Glutamatergic neuron (in vitro differentiated cells): ENCODE results near the gene CD93. TPM values are rescaled to one million over a fixed set of nuclear protein-coding genes. Genes with fewer than 3 reads are reported as not detected.

Experiments used
- DNase-seq: peaks from one replicate; pipeline ENCODE4 v3.0.0; 2022
- H3K27ac Mint-ChIP-seq: one replicate; pipeline ENCODE4 v1.8.0; 2020; ENCODE audit warnings: mild to moderate bottlenecking, mixed read lengths, inconsistent platforms; ENCODE audit not compliant: unreplicated experiment
- H3K27me3 Mint-ChIP-seq: one replicate; pipeline ENCODE4 v1.8.0; 2020; ENCODE audit warnings: mild to moderate bottlenecking, moderate library complexity, mixed read lengths, inconsistent platforms; ENCODE audit not compliant: unreplicated experiment
- H3K36me3 Mint-ChIP-seq: one replicate; pipeline ENCODE4 v1.8.0; 2020; ENCODE audit warnings: mild to moderate bottlenecking, mixed read lengths, inconsistent platforms; ENCODE audit not compliant: unreplicated experiment
- H3K4me1 Mint-ChIP-seq: one replicate; pipeline ENCODE4 v1.8.0; 2020; ENCODE audit warnings: mild to moderate bottlenecking, low read depth, mixed read lengths, inconsistent platforms; ENCODE audit not compliant: unreplicated experiment
- H3K4me3 Mint-ChIP-seq: one replicate; pipeline ENCODE4 v1.8.0; 2020; ENCODE audit warnings: mild to moderate bottlenecking, mixed read lengths, inconsistent platforms; ENCODE audit not compliant: unreplicated experiment
- H3K9me3 Mint-ChIP-seq: one replicate; pipeline ENCODE4 v1.8.0; 2020; ENCODE audit warnings: mild to moderate bottlenecking, moderate library complexity, mixed read lengths, inconsistent platforms; ENCODE audit not compliant: unreplicated experiment
- total RNA-seq: library from RNA; stranded (reverse); fragmentation: NEBNext Ultra II Directional; extraction: Animal tissue kit (Norgen Biotek cat#: 25700); gene quantifications from one replicate; pipeline ENCODE4 v1.2.1, GENCODE V29; 2021; ENCODE audit not compliant: unreplicated experiment
- TF ChIP-seq, protein P1 (sequence below): fragments of 200-600 bp; sonication (generic); IDR thresholded peaks from one replicate; pipeline ENCODE4 v1.5.0; 2021; ENCODE audit not compliant: partially characterized antibody, unreplicated experiment

The CD93 gene
- total RNA-seq, 1 donor from 2014 or later: not detected

DNA sequence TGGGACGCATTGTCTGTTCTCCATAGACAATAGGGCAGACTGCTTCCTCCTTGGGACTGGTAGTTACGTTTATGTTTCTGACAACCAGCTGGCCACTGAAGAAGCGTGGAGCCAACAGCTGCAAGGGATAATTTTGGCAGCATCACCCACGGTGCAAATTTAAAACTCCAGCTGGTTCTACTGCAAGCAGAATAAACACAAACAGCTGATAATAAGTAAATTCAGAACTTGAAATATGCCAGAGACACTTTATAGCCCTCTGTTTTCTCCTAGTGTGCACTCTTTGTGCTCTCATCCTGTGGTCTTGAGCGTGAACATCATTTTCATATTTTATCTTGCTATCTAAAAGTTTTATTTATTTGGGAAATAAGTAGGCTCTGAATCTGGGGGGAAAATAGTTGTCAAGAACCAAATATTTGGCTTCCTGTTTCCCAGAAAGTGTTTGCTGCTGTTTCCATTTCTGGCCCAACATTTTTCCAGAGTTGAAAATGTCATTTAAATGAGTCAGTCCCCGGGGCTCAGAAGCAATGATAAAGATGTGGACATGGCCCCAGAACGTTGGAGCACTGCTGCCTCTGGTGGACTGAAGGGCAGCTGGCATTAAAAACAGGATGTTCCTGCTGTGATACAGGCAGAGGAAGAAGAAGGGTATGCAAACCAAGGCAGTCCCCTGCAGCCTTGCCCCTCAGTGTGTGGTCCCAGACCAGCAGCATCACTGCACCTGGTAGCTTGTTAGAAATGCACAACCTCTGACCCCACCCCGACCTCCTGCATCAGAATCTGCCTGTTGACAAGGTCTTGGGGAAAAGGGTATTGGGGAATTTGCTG is 24.2 kb downstream of the CD93 start:
- Mint-ChIP-seq H3K27ac (no peak overlapping the region), H3K27me3 (no peaks in the 10 kb centered on the region), H3K9me3 (no peaks in the 10 kb centered on the region), H3K36me3 (no peaks in the 10 kb centered on the region), H3K4me1 (peaks cover 4% of the 10 kb centered on the region), H3K4me3 (no peak overlapping the region)
- TF ChIP-seq, protein P1, sequence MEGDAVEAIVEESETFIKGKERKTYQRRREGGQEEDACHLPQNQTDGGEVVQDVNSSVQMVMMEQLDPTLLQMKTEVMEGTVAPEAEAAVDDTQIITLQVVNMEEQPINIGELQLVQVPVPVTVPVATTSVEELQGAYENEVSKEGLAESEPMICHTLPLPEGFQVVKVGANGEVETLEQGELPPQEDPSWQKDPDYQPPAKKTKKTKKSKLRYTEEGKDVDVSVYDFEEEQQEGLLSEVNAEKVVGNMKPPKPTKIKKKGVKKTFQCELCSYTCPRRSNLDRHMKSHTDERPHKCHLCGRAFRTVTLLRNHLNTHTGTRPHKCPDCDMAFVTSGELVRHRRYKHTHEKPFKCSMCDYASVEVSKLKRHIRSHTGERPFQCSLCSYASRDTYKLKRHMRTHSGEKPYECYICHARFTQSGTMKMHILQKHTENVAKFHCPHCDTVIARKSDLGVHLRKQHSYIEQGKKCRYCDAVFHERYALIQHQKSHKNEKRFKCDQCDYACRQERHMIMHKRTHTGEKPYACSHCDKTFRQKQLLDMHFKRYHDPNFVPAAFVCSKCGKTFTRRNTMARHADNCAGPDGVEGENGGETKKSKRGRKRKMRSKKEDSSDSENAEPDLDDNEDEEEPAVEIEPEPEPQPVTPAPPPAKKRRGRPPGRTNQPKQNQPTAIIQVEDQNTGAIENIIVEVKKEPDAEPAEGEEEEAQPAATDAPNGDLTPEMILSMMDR: no peak
- no peak for DNase-seq

DNA sequence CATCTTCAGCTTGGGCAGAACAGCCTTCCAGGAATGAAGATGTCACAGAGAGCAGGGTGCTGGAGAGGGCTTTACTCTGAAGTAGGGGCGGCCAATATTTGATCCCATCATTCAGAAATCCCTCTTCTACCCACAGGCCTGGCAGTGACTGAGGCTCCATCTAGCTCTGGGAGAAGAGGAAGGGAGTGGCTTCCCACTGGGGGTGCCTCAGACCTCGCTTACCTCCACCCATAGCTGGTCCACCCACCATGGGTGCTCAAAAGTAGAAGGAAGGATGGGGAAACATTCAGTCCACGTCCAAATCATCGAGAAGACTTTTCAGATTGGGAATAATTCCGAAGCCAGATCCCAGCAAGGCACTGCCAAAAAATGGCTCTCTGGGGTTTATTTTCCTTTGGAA is 24.9 kb downstream of the CD93 start:
- no peaks in the 10 kb centered on the region for H3K36me3 Mint-ChIP-seq
- H3K27ac Mint-ChIP-seq: no peak overlapping the region
- TF ChIP-seq, protein P1: no peak
- no peak for DNase-seq
- no peaks in the 10 kb centered on the region for H3K9me3 Mint-ChIP-seq
- H3K4me3 Mint-ChIP-seq: no peak overlapping the region
- H3K4me1 Mint-ChIP-seq: peaks cover 4% of the 10 kb centered on the region
- no peaks in the 10 kb centered on the region for H3K27me3 Mint-ChIP-seq

DNA sequence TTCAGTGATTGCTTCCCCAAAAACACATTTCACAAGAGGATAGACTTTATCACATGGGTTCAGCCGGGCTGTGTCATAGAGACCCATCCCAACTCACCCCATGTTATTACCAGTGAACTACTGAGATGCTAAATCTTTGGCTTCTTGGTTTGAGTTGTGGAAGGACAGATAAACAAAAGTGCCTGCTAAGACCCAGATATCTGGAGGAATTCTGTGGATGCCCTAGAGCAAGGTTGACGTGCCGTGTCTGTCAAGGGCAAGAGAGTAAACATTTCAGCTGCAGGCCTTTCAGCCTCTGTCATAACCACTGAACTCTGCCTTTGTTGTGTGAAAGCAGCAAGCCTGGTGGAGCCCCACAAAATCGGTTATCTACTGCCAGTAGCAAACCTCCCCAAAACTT is 25.5 kb downstream of the CD93 start:
- no peak for DNase-seq
- no peaks in the 10 kb centered on the region for H3K36me3 Mint-ChIP-seq
- H3K27me3 Mint-ChIP-seq: no peaks in the 10 kb centered on the region
- no peaks in the 10 kb centered on the region for H3K9me3 Mint-ChIP-seq
- H3K27ac Mint-ChIP-seq: no peak overlapping the region
- TF ChIP-seq, protein P1: no peak
- peaks cover 4% of the 10 kb centered on the region for H3K4me1 Mint-ChIP-seq
- no peak overlapping the region for H3K4me3 Mint-ChIP-seq

DNA sequence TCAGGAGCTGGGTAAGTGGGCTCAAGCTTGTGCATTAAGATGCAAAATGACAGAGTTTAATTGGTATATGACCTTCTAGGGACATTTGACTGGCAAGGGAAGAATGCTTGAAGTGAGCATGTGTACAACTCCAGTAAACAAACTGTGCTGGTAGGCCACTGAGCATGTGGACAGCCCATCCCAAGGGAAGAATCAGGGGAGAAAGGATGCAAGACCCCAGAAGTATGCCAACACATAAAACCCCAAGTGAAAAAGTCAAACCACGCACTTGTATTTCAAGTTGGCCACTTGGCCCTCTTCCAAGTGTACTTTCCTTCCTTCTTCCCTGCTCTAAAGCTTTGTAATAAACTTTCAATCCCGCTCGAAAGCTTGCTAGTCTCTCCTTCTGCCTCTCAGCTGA is 26.3 kb downstream of the CD93 start:
- no peak overlapping the region for H3K4me3 Mint-ChIP-seq
- H3K36me3 Mint-ChIP-seq: no peaks in the 10 kb centered on the region
- H3K27ac Mint-ChIP-seq: no peak overlapping the region
- H3K9me3 Mint-ChIP-seq: no peaks in the 10 kb centered on the region
- peaks cover 4% of the 10 kb centered on the region for H3K4me1 Mint-ChIP-seq
- peaks cover 1% of the 10 kb centered on the region for H3K27me3 Mint-ChIP-seq
- DNase-seq: no peak
- TF ChIP-seq, protein P1: no peak

DNA sequence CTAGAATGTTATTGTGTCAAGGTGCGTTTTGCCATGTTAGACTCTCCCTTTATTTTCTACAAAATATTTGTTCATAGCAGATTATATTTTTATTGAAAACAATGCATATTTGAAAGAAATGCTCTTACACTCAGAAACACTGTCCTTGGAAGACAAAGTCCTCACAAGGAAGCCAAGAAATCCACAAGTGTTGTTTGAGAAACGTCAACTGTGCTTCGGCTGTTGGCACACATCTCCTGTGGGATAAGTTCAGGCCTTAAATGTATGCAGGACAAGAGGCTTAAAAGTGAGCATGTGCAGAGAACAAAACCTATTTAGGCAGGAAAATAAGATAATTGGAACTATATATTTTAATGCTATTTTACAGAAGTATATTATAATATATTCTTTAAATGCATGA is 27.1 kb downstream of the CD93 start:
- H3K36me3 Mint-ChIP-seq: no peaks in the 10 kb centered on the region
- no peak overlapping the region for H3K4me3 Mint-ChIP-seq
- H3K9me3 Mint-ChIP-seq: no peaks in the 10 kb centered on the region
- H3K27ac Mint-ChIP-seq: no peak overlapping the region
- peaks cover 1% of the 10 kb centered on the region for H3K27me3 Mint-ChIP-seq
- peaks cover 4% of the 10 kb centered on the region for H3K4me1 Mint-ChIP-seq
- no peak for DNase-seq
- TF ChIP-seq, protein P1: no peak
